Activated CD8-positive, alpha-beta memory T cell treated with anti-CD3 and anti-CD28 coated beads, Interleukin-2, amount 50 U/mL, for 24 hours (primary cell): ENCODE data around the gene DNM1.

ENCODE experiments used
- DNase-seq: peaks from one replicate; pipeline ENCODE4 v3.0.0-alpha.2; 2020; ENCODE audit errors: extremely low read depth

DNM1 gene

GRCh38 chr9:128250839-128251731 is 47.9 kb downstream of the DNM1 start:
- DNase-seq = no peak

GRCh38 chr9:128251732-128252100 is 48.5 kb downstream of the DNM1 start:
- no peak for DNase-seq

GRCh38 chr9:128252317-128253139 is 49.3 kb downstream of the DNM1 start:
- DNase-seq = no peak

- no peak for DNase-seq
These were observed 50.2 kb downstream of the DNM1 start for GRCh38 chr9:128253140-128253990.

GRCh38 chr9:128253991-128254346 is 50.8 kb downstream of the DNM1 start:
- no peak for DNase-seq

GRCh38 chr9:128254362-128254761 is 51.2 kb downstream of the DNM1 start:
- DNase-seq = no peak

GRCh38 chr9:128254855-128255759 is 51.9 kb downstream of the DNM1 start:
- no peak for DNase-seq

- no peak for DNase-seq
These were observed 54.1 kb downstream of the DNM1 start for GRCh38 chr9:128257086-128257825.

GRCh38 chr9:128257907-128258306 is 54.7 kb downstream of the DNM1 start:
- DNase-seq = no peak

GRCh38 chr9:128258326-128258725 is 55.1 kb downstream of the DNM1 start:
- no peak for DNase-seq

GRCh38 chr9:128259156-128259555 is 56.0 kb downstream of the DNM1 start:
- no peak for DNase-seq

- no peak for DNase-seq
These were observed 57.2 kb downstream of the DNM1 start for GRCh38 chr9:128260340-128260739.

- no peak for DNase-seq
These were observed 59.5 kb downstream of the DNM1 start for GRCh38 chr9:128262687-128263086.

GRCh38 chr9:128265348-128265847 is 62.2 kb downstream of the DNM1 start:
- no peak for DNase-seq

GRCh38 chr9:128266868-128267590 is 63.9 kb downstream of the DNM1 start:
- DNase-seq = no peak

- DNase-seq = no peak
These were observed 67.9 kb downstream of the DNM1 start for GRCh38 chr9:128271112-128271511.

- DNase-seq = no peak
These were observed 68.3 kb downstream of the DNM1 start for GRCh38 chr9:128271512-128271911.

- DNase-seq = no peak
These were observed 71.1 kb downstream of the DNM1 start for GRCh38 chr9:128274245-128274644.
